Mesodermal cell (in vitro differentiated cells): Measurements from ENCODE around the gene RASSF5.

Source experiments
- H3K27ac ChIP-seq: 2 replicates; pipeline ENCODE4 v1.7.0; 2013; ENCODE audit warnings: mild to moderate bottlenecking, low read depth, low read length, moderate library complexity; ENCODE audit not compliant: severe bottlenecking
- H3K36me3 ChIP-seq: 2 replicates; pipeline ENCODE4 v1.7.1; 2013; ENCODE audit warnings: mild to moderate bottlenecking, low read length, moderate library complexity; ENCODE audit not compliant: control insufficient read depth, insufficient read depth
- H3K4me1 ChIP-seq: one replicate; pipeline ENCODE4 v1.7.1; 2013; ENCODE audit warnings: mild to moderate bottlenecking, low read length; ENCODE audit not compliant: insufficient read depth, control insufficient read depth, poor library complexity, severe bottlenecking
- H3K4me3 ChIP-seq: 2 replicates; pipeline ENCODE4 v1.7.0; 2013; ENCODE audit warnings: low read length, control low read depth, mild to moderate bottlenecking; ENCODE audit not compliant: insufficient read depth, poor library complexity, severe bottlenecking; ENCODE audit errors: extremely low read depth
- H3K9me3 ChIP-seq: 2 replicates; pipeline ENCODE4 v1.7.1; 2013; ENCODE audit warnings: mild to moderate bottlenecking, low read length, moderate library complexity; ENCODE audit not compliant: control insufficient read depth
- WGBS, 2 experiments: methylation state at CpG; one replicate each; pipeline ENCODE4 v1.1.5; 2013; ENCODE audit warnings: missing lambda C conversion rate in 2 of 2; ENCODE audit not compliant: insufficient coverage in 2 of 2; 5-methylcytosine and 5-hydroxymethylcytosine counted together

RASSF5 gene

GRCh38 chr1:206569556-206569955 is 62.2 kb downstream of the RASSF5 start:
- no peak overlapping the region for H3K27ac ChIP-seq
- no peaks in the 10 kb centered on the region for H3K9me3 ChIP-seq
- no peaks in the 10 kb centered on the region for H3K4me1 ChIP-seq
- H3K36me3 ChIP-seq: no peaks in the 10 kb centered on the region
- H3K4me3 ChIP-seq: no peak overlapping the region
- 85 to 100% methylated on average over 1 to 2 of the region's 4 CpGs for WGBS, 2 experiments

GRCh38 chr1:206570529-206570928 is 63.2 kb downstream of the RASSF5 start:
- no peak overlapping the region for H3K4me3 ChIP-seq
- H3K27ac ChIP-seq: no peak overlapping the region
- H3K36me3 ChIP-seq: no peaks in the 10 kb centered on the region
- WGBS, 2 experiments: 81 to 85% methylated on average over 2 to 3 of the region's 3 CpGs
- peaks cover under 1% of the 10 kb centered on the region for H3K4me1 ChIP-seq
- no peaks in the 10 kb centered on the region for H3K9me3 ChIP-seq

- H3K27ac ChIP-seq: no peak overlapping the region
- H3K9me3 ChIP-seq: no peaks in the 10 kb centered on the region
- H3K4me3 ChIP-seq: no peak overlapping the region
- H3K4me1 ChIP-seq: peaks cover 3% of the 10 kb centered on the region
- H3K36me3 ChIP-seq: no peaks in the 10 kb centered on the region
- WGBS, 2 experiments: 88 to 96% methylated on average over 2 to 3 of the region's 4 CpGs
Measured at GRCh38 chr1:206572835-206573234, 65.5 kb downstream of the RASSF5 start.

GRCh38 chr1:206573319-206573718 is 66.0 kb downstream of the RASSF5 start:
- H3K4me3 ChIP-seq: no peak overlapping the region
- no peaks in the 10 kb centered on the region for H3K9me3 ChIP-seq
- no peaks in the 10 kb centered on the region for H3K36me3 ChIP-seq
- H3K4me1 ChIP-seq: peaks cover 3% of the 10 kb centered on the region
- WGBS, 2 experiments: 91 to 97% methylated on average over 4 of the region's 4 CpGs
- no peak overlapping the region for H3K27ac ChIP-seq

- Histone ChIP-seq H3K36me3 (no peaks in the 10 kb centered on the region), H3K9me3 (no peaks in the 10 kb centered on the region), H3K4me3 (no peak overlapping the region), H3K4me1 (peaks cover 3% of the 10 kb centered on the region), H3K27ac (no peak overlapping the region)
- 89 to 91% methylated on average over 3 to 4 of the region's 4 CpGs for WGBS, 2 experiments
Measured at GRCh38 chr1:206573762-206574161, 66.4 kb downstream of the RASSF5 start.

GRCh38 chr1:206575165-206575893 is 68.0 kb downstream of the RASSF5 start:
- Histone ChIP-seq H3K27ac (no peak overlapping the region), H3K36me3 (no peaks in the 10 kb centered on the region), H3K4me1 (peaks cover 3% of the 10 kb centered on the region), H3K4me3 (no peak overlapping the region), H3K9me3 (no peaks in the 10 kb centered on the region)
- 78 to 85% methylated on average over 6 to 7 of the region's 11 CpGs for WGBS, 2 experiments

- no peaks in the 10 kb centered on the region for H3K36me3 ChIP-seq
- H3K4me1 ChIP-seq: peaks cover 3% of the 10 kb centered on the region
- no peak overlapping the region for H3K4me3 ChIP-seq
- no peaks in the 10 kb centered on the region for H3K9me3 ChIP-seq
- no peak overlapping the region for H3K27ac ChIP-seq
- 100% methylated on average over 1 of the region's 3 CpGs for WGBS, 2 experiments
Measured at GRCh38 chr1:206575894-206576737, 68.8 kb downstream of the RASSF5 start.

GRCh38 chr1:206577626-206578025 is 70.3 kb downstream of the RASSF5 start:
- no peaks in the 10 kb centered on the region for H3K36me3 ChIP-seq
- H3K27ac ChIP-seq: no peak overlapping the region
- H3K4me1 ChIP-seq: peaks cover 3% of the 10 kb centered on the region
- H3K4me3 ChIP-seq: no peak overlapping the region
- 67 to 100% methylated on average over 1 of the region's 4 CpGs for WGBS, 2 experiments
- no peaks in the 10 kb centered on the region for H3K9me3 ChIP-seq

- WGBS, 2 experiments: 81 to 83% methylated on average over 6 to 8 of the region's 10 CpGs
- H3K36me3 ChIP-seq: no peaks in the 10 kb centered on the region
- no peak overlapping the region for H3K4me3 ChIP-seq
- H3K9me3 ChIP-seq: no peaks in the 10 kb centered on the region
- no peak overlapping the region for H3K27ac ChIP-seq
- H3K4me1 ChIP-seq: peaks cover 3% of the 10 kb centered on the region
Measured at GRCh38 chr1:206578068-206578977, 71.0 kb downstream of the RASSF5 start.

- peaks cover 3% of the 10 kb centered on the region for H3K4me1 ChIP-seq
- no peak overlapping the region for H3K27ac ChIP-seq
- WGBS, 2 experiments: 88 to 100% methylated on average over 2 of the region's 4 CpGs
- no peaks in the 10 kb centered on the region for H3K9me3 ChIP-seq
- H3K4me3 ChIP-seq: no peak overlapping the region
- H3K36me3 ChIP-seq: no peaks in the 10 kb centered on the region
Measured at GRCh38 chr1:206578978-206579374, 71.6 kb downstream of the RASSF5 start.
